AG09319 (cell line): ENCODE results near the gene PLXND1.

Experiments
- DNase-seq: peaks from one replicate; pipeline ENCODE4 v3.0.0-alpha.2; 2010; ENCODE audit warnings: low read depth; ENCODE audit errors: extremely low read depth
- TF ChIP-seq, protein P1 (sequence below): IDR thresholded peaks from 2 replicates; pipeline ENCODE4 v1.5.1; 2011; ENCODE audit warnings: low read depth, mild to moderate bottlenecking, inconsistent platforms, low read length, moderate library complexity

Gene PLXND1

DNA sequence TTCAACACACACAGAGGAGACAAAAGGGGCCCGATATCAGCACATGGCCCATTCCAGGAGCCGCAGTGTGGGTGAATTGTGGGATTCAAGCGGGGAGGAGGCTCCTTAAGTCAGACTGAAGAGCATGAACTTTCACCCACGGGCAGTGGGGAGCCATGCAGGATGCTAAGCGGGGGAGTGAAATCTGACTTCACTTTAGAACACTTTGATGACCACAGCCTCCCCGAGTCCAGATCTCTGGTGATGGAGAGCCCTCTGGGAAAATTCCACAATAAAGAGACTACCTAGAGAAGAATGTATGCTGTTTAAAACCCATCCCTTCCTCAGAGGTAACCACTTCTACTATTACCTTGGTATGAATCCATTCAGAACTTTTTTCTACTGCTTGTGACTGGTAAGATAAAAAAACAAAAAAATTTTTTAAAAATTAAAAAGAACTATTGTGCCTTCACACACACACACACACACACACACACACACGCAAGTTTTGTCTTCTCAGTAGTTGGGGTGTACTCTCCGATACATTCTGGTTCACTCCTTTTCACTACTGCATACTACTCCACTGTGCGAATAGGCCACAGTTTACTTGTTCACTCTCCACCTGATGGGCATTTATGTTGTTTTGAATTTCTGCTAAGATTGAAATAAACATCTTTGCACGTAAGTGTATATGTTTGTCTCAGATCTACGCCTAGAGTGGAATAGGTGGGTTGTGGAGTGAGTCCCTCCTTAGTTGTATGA, 65.5 kb downstream of the PLXND1 start:
- DNase-seq, result no peak
- TF ChIP-seq, protein P1, sequence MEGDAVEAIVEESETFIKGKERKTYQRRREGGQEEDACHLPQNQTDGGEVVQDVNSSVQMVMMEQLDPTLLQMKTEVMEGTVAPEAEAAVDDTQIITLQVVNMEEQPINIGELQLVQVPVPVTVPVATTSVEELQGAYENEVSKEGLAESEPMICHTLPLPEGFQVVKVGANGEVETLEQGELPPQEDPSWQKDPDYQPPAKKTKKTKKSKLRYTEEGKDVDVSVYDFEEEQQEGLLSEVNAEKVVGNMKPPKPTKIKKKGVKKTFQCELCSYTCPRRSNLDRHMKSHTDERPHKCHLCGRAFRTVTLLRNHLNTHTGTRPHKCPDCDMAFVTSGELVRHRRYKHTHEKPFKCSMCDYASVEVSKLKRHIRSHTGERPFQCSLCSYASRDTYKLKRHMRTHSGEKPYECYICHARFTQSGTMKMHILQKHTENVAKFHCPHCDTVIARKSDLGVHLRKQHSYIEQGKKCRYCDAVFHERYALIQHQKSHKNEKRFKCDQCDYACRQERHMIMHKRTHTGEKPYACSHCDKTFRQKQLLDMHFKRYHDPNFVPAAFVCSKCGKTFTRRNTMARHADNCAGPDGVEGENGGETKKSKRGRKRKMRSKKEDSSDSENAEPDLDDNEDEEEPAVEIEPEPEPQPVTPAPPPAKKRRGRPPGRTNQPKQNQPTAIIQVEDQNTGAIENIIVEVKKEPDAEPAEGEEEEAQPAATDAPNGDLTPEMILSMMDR, result no peak

DNA sequence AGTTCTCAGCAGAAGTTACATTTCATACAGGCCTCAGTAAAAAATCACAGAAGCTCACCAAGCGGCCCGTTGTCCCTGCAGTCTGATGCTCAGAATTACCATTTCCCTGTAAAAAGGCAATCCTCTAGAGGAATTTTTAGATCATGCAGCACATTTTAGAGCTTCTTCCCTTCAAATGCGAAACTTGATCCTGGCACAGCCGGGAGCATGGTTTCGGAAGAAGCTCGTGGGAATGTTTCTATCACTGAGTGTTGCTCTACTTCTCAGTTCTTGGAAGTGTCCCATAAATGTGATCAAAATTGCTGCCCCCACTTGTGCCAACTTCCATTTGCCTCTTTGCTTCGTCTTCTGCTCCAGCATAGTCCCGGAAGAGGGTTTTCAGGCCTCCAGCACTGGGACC, 67.3 kb downstream of the PLXND1 start:
- DNase-seq, result no peak
- TF ChIP-seq, protein P1, result no peak

DNA sequence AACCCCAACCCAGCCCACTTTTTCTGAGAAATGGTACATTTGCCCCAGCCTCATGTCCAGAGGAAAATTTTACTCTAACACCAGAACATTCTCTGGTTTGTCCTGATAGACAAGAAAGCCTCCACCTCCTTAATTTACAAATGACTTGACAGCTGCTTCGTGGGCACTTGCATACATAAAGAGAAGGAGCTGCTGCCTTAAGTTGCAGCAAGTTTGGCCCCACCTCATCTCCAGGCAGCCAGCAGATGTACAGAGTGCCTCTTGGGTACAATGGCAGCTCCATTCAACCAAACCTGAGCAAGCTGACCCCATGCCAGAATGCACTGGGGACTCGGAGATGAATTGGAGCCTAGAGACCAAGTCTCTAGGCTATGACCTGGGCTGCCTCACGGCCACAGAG, 69.7 kb downstream of the PLXND1 start:
- no peak for DNase-seq
- TF ChIP-seq, protein P1, result no peak

DNA sequence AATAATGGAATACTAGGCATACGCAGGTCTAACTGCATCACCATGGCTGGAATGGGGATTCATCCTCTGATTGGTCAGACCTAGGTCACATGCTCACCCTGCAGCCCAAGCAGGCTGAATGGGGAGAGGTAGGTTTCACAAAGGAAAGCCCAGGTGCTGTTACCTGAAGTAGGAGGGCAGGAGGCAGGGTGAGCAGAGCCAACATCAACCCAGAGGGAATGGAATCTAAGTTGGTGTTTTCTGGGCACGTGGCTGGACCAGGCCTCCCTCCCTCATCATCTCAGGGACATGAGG, 70.2 kb downstream of the PLXND1 start:
- no peak for DNase-seq
- TF ChIP-seq, protein P1, result no peak

DNA sequence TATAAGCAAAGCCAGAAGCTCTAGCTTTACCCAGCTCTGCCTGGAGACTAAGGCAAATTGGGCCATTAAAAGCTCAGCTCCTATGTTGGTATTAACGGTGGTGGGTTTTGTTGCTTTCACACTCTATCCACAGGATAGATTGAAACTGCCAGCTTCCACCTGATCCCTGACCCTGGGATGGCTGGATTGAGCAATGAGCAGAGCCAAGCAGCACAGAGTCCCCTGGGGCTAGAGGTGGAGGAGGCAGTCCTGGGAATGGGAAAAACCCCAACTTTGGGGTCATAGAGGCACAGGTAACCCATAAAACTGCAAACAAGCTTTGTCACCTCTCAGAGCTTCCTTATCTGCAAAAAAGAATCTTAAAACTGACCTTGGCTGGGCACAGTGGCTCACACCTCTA, 71.4 kb downstream of the PLXND1 start:
- no peak for DNase-seq
- TF ChIP-seq, protein P1, result no peak

DNA sequence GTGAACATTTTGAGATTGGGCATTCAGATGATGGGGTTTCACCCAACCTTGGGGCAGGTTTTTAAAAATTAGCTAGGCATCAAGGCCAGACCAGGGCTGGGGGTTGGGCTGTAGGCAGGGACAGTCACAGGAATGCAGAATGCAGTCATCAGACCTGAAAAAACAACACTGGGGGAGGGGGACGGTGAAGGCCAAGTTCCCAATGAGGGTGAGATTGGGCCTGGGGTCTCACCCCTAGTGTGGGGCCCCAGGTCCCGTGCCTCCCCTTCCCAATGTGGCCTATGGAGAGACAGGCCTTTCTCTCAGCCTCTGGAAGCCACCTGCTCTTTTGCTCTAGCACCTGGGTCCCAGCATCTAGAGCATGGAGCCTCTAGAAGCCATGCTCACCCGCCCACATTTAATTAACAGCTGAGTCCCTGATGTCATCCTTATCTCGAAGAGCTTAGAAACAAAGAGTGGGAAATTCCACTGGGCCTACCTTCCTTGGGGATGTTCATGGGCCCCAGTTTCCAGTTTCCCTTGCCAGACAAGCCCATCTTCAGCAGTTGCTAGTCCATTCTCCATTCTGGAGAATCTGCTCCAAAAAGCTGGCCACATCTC, 71.9 kb downstream of the PLXND1 start:
- TF ChIP-seq, protein P1, result no peak
- no peak for DNase-seq

DNA sequence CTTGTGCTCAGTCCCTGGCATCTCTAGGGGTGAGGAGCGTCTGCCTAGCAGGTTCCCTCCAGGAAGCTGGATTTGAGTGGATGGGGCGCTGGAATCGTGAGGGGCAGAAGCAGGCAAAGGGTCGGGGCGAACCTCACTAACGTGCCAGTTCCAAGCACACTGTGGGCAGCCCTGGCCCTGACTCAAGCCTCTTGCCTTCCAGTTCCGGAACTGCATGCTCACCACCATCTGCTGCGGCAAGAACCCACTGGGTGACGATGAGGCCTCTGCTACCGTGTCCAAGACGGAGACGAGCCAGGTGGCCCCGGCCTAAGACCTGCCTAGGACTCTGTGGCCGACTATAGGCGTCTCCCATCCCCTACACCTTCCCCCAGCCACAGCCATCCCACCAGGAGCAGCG, 73.1 kb downstream of the PLXND1 start:
- DNase-seq, result no peak

More for the DNA sequence above, 73.1 kb downstream of the PLXND1 start:
- TF ChIP-seq, protein P1, result no peak
